Transverse colon (tissue), 4 donors: ENCODE results near the gene TLE7.

Experiments used
- CTCF ChIP-seq, 5 experiments: fragments of 200-600 bp in 3 of 5; fragments of 450-650 bp in 2 of 5; sonication (generic) in 3 of 5; IDR thresholded peaks; 1 replicate in 2 of 5; 2 replicates in 3 of 5; pipeline ENCODE4 v1.5.1; 2016 to 2017; ENCODE audit warnings: antibody characterized with exemption in 5 of 5, inconsistent platforms in 3 of 5, mild to moderate bottlenecking in 2 of 5, moderate library complexity in 1 of 5
- EP300 ChIP-seq: sonication (generic); formaldehyde crosslinking; IDR thresholded peaks from one replicate; pipeline ENCODE4 v1.6.1; 2017; ENCODE audit warnings: antibody characterized with exemption, low read depth
- POLR2A ChIP-seq: fragments of 450-650 bp; IDR thresholded peaks from one replicate; pipeline ENCODE4 v1.6.1; 2016; ENCODE audit warnings: antibody characterized with exemption, mild to moderate bottlenecking, moderate library complexity
- POLR2AphosphoS5 ChIP-seq, 3 donors: sonication (generic); formaldehyde crosslinking; IDR thresholded peaks; one replicate each; pipeline ENCODE4 v1.6.1; 2016; ENCODE audit warnings: antibody characterized with exemption in 3 of 3

- no peak for TF ChIP-seq CTCF (IDR thresholded peaks at IDR 0.05)
- TF ChIP-seq POLR2A: no peak
- TF ChIP-seq POLR2AphosphoS5 (IDR thresholded peaks at IDR 0.05): no peak
- TF ChIP-seq EP300: no peak
Observed at GRCh38 chr16:71439523-71439922, 2.3 kb downstream of the TLE7 start.
